Measurements from ENCODE around the gene TET1. TPM values are rescaled to one million over a fixed set of nuclear protein-coding genes. Genes with fewer than 3 reads are reported as not detected.

TET1 gene
- total and polyA plus RNA-seq, 9 of the 15 experiments (the other 6 are each of a cell fraction or from before 2014, with no cell fraction given), result 2.6 to 21.3 (median 11.6) TPM

GRCh38 chr10:68727146-68727545 is 167.0 kb downstream of the TET1 start:
- no peak overlapping the region for H3K4me2 ChIP-seq (ENCODE audit: insufficient read depth, low read length)
- no peaks in the 10 kb centered on the region for H3K27me3 ChIP-seq (ENCODE audit: control insufficient read depth in 2 of 2, insufficient read depth in 2 of 2, low read length in 2 of 2)
- ChIA-PET CTCF (ENCODE audit: low intra/inter-chr PET ratio) (no interaction called here), POLR2A (interaction anchor here (0.6 to 1.9 kb wide), 4 partner anchors 14 to 625 kb away, joined by 3 to 4 read pairs (median 4); no protein-coding TSS in a partner anchor)
- no peak overlapping the region for H2AFZ ChIP-seq (ENCODE audit: low read depth, low read length)
- no peak overlapping the region for H3K4me3 ChIP-seq
- peaks cover 80% of the 10 kb centered on the region for H3K79me2 ChIP-seq (ENCODE audit: control insufficient read depth, insufficient read depth, low read length)
- peaks cover 0 to 6% of the 10 kb centered on the region in 2 experiments; a peak in 2 of 5 replicates for H3K4me1 ChIP-seq (replicated peaks in 1 of 2; ENCODE audit: control insufficient read depth in 2 of 2, insufficient read depth in 2 of 2, low read length in 2 of 2)
- intact Hi-C loops (cut with micrococcal nuclease), result no loop called here
- peaks cover 90% of the 10 kb centered on the region for H3K36me3 ChIP-seq (ENCODE audit: control insufficient read depth, insufficient read depth, low read length)
- H3K9me1 ChIP-seq (ENCODE audit: control insufficient read depth, insufficient read depth, low read length), result no peaks in the 10 kb centered on the region
- no peak for FAIRE-seq
- H3K9me3 ChIP-seq (replicated peaks; ENCODE audit: control insufficient read depth, insufficient read depth, low read depth, low read length), result no peaks in the 10 kb centered on the region
- no peaks in the 10 kb centered on the region for H4K20me1 ChIP-seq (replicated peaks; ENCODE audit: control insufficient read depth, insufficient read depth, low read length)
- in situ Hi-C loops (cut with MboI), result no loop called here
- TF ChIP-seq THAP7 (CRISPR knock-in tag; IDR thresholded peaks at IDR 0.05) (no peak), RBM14 (IDR thresholded peaks at IDR 0.05; ENCODE audit: borderline replicate concordance, insufficient read depth, low read depth, low read length) (no peak)
- DNase-seq (ENCODE audit: extremely low read depth in 1 of 4, low spot score in 3 of 4), result no peak
- H3K27ac ChIP-seq (ENCODE audit: extremely low read depth, low read depth, low read length), result no peak overlapping the region
- no peak overlapping the region for H3K9ac ChIP-seq (ENCODE audit: insufficient read depth in 1 of 2, low read depth in 2 of 2, low read length in 2 of 2)
- WGBS (ENCODE audit: insufficient coverage, low coverage, missing lambda C conversion rate), result 92% methylated on average over 9 of the region's 9 CpGs
- no TSS peak for BruUV-seq (replicated peaks)
- no peak for ATAC-seq

- no peaks in the 10 kb centered on the region; a peak in 1 of 5 replicates for H3K4me1 ChIP-seq (replicated peaks in 1 of 2; ENCODE audit: control insufficient read depth in 2 of 2, insufficient read depth in 2 of 2, low read length in 2 of 2)
- H3K79me2 ChIP-seq (ENCODE audit: control insufficient read depth, insufficient read depth, low read length), result peaks cover 65% of the 10 kb centered on the region
- no peaks in the 10 kb centered on the region for H3K9me3 ChIP-seq (replicated peaks; ENCODE audit: control insufficient read depth, insufficient read depth, low read depth, low read length)
- peaks cover 92% of the 10 kb centered on the region for H3K36me3 ChIP-seq (ENCODE audit: control insufficient read depth, insufficient read depth, low read length)
- H3K27me3 ChIP-seq (ENCODE audit: control insufficient read depth in 2 of 2, insufficient read depth in 2 of 2, low read length in 2 of 2), result no peaks in the 10 kb centered on the region
- ATAC-seq (no peak), FAIRE-seq (no peak), DNase-seq (ENCODE audit: extremely low read depth in 1 of 4, low spot score in 3 of 4) (no peak)
- 94% methylated on average over 8 of the region's 8 CpGs for WGBS (ENCODE audit: insufficient coverage, low coverage, missing lambda C conversion rate)
- no peaks in the 10 kb centered on the region for H3K9me1 ChIP-seq (ENCODE audit: control insufficient read depth, insufficient read depth, low read length)
- no peak overlapping the region for H3K9ac ChIP-seq (ENCODE audit: insufficient read depth in 1 of 2, low read depth in 2 of 2, low read length in 2 of 2)
- ChIA-PET POLR2A (interaction anchor here (0.6 to 2.5 kb wide), 3 partner anchors 10 to 973 kb away, joined by 3 to 15 read pairs (median 3); partner anchors contain the start of gene CCAR1), CTCF (ENCODE audit: low intra/inter-chr PET ratio) (no interaction called here)
- no peaks in the 10 kb centered on the region for H4K20me1 ChIP-seq (replicated peaks; ENCODE audit: control insufficient read depth, insufficient read depth, low read length)
- H3K27ac ChIP-seq (ENCODE audit: extremely low read depth, low read depth, low read length), result no peak overlapping the region
- in situ Hi-C loops (cut with MboI) (no loop called here), intact Hi-C loops (cut with micrococcal nuclease) (no loop called here)
- H2AFZ ChIP-seq (ENCODE audit: low read depth, low read length), result no peak overlapping the region
- H3K4me2 ChIP-seq (ENCODE audit: insufficient read depth, low read length), result no peak overlapping the region
- H3K4me3 ChIP-seq, result no peak overlapping the region
- BruUV-seq (replicated peaks), result no TSS peak
- no peak for TF ChIP-seq ERF (CRISPR knock-in tag; IDR thresholded peaks at IDR 0.05)
- TF ChIP-seq ZNF174 (CRISPR knock-in tag; IDR thresholded peaks at IDR 0.05), result no peak
- TF ChIP-seq CBX3 (IDR thresholded peaks at IDR 0.05; ENCODE audit: borderline replicate concordance in 1 of 2, low read length in 2 of 2), result no peak
- TF ChIP-seq REST (IDR thresholded peaks at IDR 0.05; ENCODE audit: borderline replicate concordance), result no peak
- no peak for TF ChIP-seq REST (CRISPR knock-in tag; IDR thresholded peaks at IDR 0.05; ENCODE audit: low read depth)
- TF ChIP-seq KLF10 (CRISPR knock-in tag; IDR thresholded peaks at IDR 0.05), result no peak
These were observed 172.5 kb downstream of the TET1 start for GRCh38 chr10:68732651-68733050.

Measured in K562 (cell line).